HG03039 (cell line): ENCODE results near the gene LMAN1L.

Experiments
- ATAC-seq: cut with Tn5 transposase; IDR thresholded peaks from one replicate; pipeline ENCODE4 v1.9.1; 2021; ENCODE audit warnings: mild to moderate bottlenecking, moderate library complexity; ENCODE audit not compliant: unreplicated experiment

Gene LMAN1L

DNA sequence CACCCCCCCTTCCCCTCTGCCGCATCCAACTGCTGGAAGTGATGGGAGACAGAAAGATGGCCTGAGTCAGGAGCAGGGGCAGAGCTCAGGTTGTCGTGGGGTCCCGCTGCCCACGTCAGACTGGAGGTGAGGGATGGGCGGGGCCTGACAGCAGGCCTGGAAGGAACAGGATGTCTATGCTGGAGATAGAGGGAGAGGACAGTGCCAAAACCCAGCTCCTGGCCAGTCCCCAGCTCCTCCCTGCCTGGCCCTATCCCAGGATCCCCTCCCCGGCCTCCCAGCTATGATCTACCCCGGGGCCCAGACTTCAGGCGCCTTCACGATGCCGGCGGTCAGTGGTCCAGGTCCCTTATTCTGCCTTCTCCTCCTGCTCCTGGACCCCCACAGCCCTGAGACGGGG is at the start of gene LMAN1L:
TSS of gene LMAN1L (plus strand) at position 303 of the 400 bp plus-strand sequence. CDS start at position 323, 20 bp downstream.
- ATAC-seq: no peak

DNA sequence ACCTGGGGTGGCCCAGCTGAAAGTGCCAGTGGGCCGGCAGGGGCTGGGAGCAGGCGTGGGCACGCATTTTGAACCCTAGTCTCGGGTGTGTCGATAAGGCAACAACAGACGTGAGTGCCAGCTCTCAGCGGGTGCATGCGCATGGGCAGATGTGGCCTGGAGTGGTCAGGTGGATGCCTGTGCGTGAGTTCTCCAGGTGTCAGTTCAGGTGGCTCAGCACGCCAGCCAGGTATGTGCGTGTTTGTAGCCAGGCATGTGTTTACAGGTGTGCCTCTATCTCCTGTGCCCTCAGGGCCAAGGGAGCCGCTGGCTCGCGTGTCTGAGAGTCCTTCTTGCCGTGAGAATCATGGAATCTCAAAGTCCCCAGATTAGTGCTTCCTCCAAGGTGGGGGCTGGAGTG is 49.2 kb upstream of the LMAN1L start:
- no peak for ATAC-seq

DNA sequence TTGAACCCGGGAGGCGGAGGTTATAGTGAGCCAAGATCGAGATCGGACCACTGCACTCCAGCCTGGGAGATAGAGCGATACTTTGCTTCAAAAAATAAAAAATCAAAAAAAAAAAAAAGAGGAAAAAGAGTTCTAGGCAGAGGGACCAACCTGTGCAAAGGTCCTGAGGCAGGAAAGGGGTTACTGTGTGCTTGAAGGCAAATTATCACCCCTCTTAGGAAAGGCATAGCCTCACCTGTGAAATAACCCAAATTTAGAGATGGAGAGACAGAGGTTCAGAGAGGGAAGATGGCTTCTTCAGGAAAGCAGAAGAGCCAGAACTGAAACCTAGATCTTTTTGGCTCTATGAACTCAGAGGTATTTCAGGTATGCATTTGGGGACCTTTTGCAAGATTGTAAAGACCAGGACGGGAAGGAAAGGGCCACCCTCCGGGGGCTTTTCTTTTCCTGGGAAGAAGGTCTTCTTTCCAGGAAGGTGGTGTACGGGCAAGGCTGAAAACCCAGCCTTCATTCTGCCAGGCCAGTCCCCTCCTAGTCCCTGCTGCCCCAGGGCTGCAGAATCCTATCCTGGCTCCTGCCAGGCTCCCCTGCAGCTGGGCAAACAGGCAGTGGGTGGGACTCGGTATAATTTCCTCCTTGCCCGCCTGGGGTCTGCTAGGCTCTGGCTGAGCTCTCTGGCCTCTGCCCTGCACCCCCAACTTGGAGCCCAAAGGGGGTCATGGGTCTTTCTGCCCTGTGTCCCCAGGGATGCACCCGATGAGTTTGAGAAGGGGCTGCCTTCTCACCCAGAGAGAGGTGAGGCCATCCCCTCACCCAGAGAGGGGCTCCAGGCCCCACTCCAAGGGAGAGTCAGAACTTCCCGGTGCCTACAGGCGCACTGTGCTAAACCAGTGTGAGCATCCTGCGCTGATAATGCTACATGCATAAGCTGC is 45.2 kb upstream of the LMAN1L start:
- no peak for ATAC-seq

DNA sequence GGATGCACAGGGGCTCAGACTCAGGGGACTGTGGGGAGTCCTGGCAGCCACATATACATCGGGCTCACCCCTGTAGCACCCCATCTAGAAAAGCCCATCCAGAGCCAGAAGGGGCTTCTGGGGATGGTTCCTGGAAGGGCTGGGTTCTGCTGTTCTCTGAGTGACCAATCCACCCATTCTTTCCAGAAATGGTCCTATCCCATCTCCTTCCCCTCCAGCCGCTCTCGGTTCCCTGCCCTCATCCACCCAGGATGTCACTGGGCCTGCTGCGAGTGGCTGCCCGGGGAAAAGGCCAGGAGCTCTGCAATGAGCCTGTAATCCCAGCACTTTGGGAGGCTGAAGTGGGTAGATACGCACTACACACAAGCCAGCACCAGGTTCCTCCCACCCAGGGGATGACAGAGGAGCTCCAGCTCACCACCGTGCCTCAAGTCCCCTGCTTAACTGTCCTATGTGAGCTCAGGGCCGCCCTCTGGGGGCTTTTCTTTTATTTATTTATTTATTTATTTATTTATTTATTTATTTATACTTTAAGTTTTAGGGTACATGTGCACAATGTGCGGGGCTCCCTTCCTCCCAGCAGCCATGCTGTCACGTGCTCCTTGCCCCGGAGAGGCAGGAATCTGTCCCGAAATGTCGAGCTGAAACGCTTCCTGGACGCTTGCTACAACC is 44.4 kb upstream of the LMAN1L start:
- no peak for ATAC-seq

DNA sequence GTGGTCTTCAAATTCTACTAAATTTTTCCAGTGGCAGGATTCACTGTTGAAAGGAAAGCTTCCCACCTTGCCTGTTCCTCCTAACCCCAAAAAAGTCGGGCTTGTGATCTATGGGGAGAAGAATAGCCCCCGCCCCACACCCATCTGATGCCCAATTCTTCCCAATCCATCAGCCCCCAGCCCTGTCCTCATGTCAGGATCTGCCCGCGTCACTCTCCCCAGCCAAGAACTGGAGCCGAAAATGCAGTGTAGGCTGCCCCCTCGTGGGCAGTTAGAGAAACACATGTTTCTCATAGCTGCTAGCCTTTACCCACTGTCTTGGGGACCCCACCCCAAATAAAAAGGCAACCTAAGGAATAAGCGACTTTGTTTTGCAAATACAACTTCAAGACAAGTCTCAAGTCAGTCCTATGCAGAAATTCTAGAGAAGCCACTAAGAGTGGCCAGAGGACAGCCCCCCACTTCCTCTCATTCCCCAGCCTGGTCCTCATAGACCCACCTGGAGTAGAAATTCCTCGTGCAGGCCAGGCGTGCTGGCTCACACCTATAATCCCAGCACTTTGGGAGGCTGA is 43.8 kb upstream of the LMAN1L start:
- ATAC-seq: no peak

DNA sequence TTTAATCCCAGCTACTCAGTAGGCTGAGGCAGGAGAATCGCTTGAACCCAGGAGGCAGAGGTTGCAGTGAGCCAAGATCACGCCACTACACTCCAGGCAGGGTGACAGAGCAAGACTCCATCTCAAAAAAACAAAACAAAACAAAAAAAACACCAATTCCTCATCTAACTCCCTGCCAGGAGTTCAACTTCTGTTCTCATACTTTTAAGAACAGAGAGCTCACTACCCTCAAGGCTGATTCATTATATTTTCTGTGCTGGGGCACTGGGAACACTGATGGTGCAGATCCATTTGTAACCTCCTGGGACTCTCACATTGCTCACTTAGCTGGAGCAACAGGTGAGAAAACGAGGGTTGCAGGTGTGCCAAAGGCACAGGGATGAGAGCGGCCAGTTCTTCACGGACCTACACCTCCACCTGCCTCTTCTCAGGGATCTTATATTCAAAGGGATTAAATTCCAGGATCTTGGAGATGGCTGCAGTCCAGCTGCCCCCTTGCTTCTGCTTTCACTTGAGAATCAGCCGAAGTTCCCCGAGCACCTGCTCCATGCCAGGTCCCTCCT is 43.1 kb upstream of the LMAN1L start:
- ATAC-seq: no peak

DNA sequence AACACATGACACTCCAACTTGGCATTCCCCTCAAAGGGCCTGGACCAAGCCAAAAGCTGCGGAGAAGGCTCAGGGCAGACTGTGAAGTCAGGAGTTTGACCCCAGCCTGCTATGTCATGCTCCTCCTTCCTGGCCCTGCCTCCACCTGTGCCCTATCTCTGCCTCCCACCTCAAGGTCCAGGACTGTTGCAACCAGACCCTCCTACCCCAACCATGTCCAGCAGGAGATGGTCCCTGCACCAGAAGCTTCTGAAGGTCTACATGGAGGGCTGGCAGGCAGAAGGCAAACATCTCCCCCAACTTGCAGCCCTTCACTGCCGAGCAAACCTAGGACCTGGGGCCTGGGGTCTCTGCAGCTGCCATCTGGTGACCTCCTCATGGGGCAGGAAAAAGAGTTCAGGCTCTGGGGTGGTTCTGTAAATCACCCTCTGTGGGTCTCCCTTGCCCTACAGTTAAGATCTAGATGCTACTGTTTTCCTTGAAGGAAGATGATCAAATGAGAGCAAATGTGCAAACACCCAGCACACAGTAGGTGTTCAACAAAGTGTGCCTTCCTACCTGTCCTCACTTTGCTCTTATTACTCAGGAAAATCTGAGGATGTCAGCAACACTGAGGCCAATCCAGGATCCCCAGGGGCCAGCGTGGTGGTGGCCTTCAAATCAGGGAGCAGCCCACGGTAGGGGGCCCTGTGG is 42.3 kb upstream of the LMAN1L start:
- no peak for ATAC-seq

DNA sequence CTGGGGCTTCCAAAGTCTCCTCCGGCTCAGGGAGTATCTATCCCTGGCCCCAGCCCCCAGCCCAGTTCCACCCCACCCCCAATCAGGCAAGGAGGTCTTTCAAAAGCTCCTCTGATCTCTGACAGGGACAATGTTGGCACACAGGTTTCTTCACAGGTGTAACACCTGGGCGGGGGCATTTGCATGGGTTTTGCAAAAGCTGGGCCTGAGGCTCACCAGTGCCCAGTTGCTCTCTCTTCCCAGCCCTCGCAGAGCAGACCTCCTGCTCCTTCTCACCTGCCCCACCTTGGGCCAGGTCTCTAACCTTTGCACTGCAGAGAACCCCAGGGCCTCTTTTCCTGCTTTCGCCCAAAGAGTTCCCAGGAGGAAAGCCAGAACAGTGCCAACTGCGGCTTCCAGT is 39.3 kb upstream of the LMAN1L start:
- ATAC-seq: no peak

DNA sequence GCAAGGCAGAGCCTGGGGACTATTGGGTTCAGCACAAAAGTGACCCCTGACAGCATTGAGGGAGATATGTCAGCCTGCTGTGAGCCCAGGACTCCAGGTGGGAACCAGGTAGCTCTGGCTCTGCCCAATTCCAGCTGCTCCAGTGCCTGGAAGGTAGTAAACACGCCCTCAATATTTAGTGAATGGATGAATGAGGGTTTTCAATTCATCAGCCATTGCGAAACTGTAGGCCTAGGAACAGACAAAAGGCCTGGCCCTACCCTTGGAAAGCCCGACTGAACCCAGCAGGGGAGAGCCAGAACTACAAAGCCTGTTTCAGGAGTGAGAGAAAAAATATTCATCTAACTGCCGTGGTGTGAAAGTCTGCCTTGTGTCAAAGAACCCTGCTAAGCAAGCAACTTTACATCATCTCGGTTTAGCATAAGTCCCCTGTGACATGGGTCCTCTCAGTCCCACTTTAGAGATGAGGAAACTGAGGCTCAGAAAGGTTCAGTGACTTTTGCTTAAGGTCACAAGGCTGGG is 38.8 kb upstream of the LMAN1L start:
- ATAC-seq: no peak

DNA sequence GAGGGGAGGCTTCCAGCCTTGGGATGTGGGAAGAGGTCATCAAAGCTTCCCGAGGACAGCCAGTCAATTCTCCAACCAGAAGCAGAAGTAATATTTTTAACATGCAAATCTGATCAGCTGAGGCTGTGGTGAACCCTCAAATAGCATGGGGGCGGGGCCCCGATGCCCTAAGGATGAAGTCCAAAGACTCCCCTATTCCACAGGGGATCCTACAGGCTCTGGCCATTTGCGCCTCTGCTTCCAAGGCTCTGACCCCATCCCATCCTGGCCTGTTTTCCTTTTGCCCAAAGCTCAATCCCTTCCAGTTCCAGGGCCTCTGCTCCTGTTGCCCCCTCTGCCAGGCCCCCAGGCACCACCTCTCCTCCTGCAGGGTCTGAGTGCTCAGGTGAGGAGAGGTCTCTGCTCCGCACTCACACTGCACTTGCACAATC is 37.5 kb upstream of the LMAN1L start:
- no peak for ATAC-seq

DNA sequence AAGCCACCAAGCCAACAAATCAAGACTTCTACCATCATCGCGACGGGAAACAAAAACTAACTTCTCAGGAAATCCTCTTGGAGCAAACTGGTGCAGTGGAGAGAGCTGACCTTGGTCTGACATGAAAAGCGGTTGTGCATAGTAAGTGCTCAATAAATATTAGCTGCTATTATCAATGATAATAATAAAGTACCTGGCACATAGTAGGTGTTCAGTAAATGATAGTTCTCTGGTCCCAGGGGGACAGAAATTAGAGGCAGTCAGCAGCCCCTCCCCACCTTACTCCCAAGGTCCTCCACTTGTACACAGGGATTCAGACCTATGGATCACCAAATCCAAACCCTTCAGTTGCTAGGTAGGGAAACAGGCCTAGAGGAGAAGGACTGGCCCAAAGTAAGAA is 36.7 kb upstream of the LMAN1L start:
- ATAC-seq: no peak

DNA sequence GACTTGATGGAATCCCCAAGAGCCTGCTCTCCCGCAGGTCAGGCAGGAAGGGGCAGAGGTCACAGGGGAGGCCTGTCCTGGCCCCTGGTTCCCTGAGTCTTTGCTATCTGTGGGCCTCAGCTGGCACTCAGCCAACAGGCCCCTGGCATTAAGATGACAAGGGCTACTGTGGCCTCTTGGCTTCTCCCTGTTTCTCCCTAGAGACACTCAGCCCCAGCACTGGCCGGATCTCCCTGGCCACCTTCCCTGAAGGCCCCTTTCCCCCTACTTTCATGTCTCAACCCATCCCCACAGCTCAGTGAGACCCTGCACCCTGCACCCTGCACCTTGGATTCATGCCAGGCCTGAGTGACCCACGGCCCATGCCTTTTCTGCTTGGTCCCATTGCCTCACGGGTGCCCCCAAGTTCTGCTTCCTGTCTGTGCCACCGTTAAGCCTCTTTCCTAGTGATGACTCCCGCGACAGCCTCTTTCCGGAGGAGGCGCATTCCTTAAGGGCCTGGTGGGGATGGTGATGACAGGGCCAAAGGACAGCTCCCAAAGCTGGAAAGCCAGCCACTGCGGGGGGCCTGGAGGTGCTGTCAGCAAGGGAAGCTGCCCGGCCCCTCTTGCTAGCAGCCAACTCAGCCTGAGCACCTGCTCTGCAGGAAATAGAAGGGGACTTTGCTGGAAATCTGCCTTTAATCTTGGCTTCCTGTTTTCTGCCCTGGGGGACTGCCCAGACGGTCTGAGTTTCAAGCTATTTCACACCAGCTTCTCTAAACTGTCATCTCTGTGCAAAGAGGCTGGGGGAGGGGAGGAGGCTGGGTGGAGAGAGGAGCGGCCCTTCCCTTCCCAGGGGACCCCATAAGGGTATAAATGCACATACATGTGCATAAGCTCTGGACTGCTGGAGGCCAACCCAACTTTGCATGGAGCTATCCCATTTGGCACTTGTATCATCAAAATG is 35.5 kb upstream of the LMAN1L start:
- ATAC-seq: no peak

DNA sequence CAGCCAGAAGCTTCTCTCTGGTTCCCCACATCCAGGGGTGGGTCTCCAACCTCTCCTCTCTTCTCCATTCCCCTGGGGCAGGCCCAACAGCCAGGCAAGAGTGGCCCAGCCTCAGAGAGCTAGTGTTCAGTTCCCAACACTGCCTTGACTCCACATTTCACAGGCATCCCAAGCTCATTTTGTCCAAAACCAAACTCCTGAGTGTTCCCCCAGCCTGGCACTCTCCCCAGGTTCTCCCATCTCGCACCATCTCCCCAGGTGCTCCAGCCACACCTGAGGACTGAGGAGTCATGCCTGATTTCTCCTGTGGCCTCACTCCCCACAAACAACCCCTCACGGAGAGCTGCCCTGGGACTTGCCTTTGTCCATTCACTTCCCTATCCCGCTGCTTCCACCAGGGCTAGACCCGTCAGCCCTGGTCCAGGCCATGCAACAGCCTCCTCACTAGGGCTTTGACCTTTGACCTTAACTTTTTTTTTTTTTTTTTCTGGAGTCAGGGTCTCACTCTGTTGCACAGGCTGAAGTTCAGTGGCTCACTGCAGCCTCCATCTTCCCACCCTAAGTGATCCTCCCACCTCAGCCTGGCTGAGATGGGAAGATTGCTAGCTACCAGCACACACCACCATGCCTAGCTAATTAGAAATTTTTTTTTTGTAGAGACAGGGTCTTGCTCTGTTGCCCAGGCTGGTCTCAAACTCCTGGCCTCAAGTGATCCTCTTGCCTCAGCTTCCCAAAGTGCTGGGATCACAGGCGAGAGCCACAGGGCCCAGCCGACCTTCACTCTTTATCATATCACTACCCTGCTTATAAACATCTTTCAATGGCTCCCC is 34.7 kb upstream of the LMAN1L start:
- no peak for ATAC-seq

DNA sequence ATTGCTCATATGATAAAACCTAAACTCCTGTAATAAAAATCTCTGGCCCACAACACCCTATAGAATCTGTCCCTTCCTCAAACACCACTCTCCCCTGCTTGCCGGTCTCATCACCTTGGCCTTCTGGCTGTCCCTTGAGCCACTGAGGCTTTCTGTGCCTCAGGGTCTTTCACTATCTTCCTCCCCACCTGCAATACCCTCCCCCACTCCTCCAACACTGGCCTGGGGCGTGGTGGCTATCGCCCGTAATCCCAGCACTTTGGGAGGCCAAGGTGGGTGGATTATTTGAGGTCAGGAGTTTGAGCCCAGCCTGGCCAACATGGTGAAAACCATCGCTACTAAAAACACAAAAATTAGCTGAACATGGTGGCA is 34.0 kb upstream of the LMAN1L start:
- ATAC-seq: no peak

DNA sequence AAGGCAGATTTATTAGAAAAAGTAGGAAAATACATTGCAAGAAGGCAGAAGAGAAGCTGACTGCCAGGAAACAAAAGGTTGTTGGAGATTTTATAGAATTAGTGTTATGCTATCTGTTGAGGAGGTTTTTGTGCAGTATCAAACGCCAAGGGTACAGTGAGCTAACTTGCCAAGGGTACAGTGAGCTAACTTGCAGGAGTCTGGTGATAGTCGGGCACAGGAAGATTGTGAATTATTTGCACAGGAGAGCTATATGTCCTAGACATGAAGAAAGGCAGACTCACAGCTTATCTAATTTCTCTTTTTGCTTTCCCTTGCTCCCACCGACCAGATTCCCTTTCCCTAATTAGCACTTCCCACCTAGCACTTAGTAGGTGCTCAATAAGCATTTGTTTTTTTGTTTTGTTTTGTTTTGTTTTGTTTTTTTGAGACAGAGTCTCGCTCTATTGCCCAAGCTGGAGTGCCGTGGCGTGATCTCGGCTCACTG is 33.4 kb upstream of the LMAN1L start:
- ATAC-seq: no peak

DNA sequence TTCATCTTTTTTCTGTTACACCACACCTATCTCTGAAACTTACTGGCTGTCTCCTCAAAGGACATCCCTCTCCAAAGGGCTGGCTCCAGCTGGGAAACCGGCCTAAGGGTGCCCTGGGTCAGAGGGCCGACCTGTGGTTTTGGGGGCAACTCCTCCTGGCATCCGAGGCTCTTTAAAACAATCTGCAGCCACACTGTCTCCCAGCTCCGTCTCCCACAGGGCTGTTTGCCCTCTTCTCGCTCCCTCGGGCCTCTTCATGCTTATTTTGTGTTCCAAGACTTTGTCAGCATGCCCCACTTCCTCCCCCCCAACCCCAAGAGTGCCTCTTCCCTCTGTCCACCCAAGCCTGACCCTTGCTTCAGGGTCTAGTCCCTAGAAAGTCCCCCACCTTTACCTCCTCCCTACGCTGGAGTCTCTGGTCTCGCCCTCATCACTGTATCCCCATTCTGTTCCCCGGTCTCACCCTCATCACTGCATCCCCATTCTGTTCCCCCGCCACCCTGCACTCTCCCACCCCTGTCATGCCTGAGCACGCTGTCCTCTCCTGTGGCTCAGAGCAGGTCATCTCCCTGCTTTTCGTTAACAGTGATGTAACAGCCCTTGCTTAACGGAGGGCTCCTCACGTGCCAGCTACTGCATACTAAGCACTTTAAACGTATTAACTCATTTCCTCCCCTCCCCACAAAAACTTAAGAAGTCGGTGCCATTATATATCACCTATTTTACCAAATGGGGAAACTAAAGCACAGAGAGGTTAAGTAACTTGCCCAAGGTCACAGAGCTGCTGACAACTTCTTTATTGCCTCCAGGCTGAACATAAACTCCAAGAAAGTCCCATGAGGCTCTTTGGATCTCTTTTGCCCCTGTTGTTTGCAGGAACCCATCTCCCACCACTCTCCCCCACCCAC is 31.9 kb upstream of the LMAN1L start:
- no peak for ATAC-seq

DNA sequence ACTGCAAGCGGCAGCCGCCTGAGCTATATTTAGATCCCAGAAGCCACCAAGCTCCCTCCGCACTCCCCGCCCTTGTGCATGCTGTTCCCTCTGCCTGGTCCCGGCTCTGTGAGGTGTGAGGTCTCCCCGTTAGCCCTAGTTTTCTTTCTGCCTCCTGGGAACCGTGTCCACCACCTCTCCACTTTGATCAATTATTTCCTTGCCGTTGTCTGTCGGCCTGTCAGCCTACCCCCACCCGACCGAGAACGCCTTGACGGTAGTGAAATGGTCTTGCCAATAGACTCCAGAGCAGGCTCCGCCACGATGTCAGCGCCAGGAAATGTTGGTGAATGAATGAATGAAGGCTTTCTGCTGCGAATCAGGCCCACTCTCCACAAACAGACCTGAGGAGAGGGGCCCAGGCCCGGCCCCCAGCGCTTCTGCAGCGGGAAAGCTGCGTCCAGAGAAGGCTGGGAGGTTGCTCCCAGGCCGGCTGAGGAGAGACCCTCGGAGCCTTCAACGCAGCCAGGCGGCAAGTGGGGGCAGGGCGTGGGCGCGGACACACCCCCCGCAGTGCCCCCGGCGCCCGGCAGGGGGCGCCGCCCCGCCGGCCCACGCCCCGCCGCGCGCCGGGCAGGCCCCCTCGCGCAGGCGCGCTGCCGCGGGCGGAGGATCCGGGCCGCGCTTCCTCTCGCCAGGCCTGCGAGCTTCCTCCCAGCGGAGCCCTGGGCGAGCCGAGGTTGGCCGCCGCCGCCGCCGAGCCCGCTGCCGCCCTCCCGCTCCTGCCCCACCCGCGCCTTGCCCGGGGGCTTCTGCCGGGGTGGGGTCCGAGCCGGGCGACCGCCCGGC is 31.0 kb upstream of the LMAN1L start, which contains the start of gene CSK:
TSS of gene CSK (plus strand) at position 650 of the 828 bp plus-strand sequence. CDS start 16,218 bp downstream, outside the sequence.
- peak; percentile 32 for ATAC-seq
